SK-N-SH (cell line): ENCODE measurements around the gene DPP4.

ENCODE experiments used
- EP300 ChIP-seq, 2 experiments: IDR thresholded peaks; 2 replicates each; pipeline versions ENCODE4 v1.4.0 to v1.6.1; 2012; ENCODE audit warnings: borderline replicate concordance in 1 of 2, low read depth in 1 of 2, low read length in 1 of 2
- EZH2phosphoT487 ChIP-seq: fragments of 200-600 bp; sonication (generic); IDR thresholded peaks from 2 replicates; pipeline ENCODE4 v1.6.1; 2017; ENCODE audit warnings: low read depth, mixed run types, mild to moderate bottlenecking, antibody characterized with exemption, moderate library complexity, borderline replicate concordance
- GABPA ChIP-seq: IDR thresholded peaks from 2 replicates; pipeline ENCODE4 v1.4.0; 2012; ENCODE audit warnings: low read depth, mild to moderate bottlenecking
- RAD21 ChIP-seq: IDR thresholded peaks from 2 replicates; pipeline ENCODE4 v1.6.1; 2012; ENCODE audit warnings: mild to moderate bottlenecking, low read length
- TF ChIP-seq, protein P1 (sequence below): fragments of 200-600 bp; sonication (generic); IDR thresholded peaks from 2 replicates; pipeline ENCODE4 v1.6.1; 2017; ENCODE audit warnings: antibody characterized with exemption, mild to moderate bottlenecking, moderate library complexity
- TF ChIP-seq, protein P2 (sequence below): IDR thresholded peaks from 2 replicates; pipeline ENCODE4 v1.4.0; 2012; ENCODE audit warnings: low read depth, borderline replicate concordance

DNA sequence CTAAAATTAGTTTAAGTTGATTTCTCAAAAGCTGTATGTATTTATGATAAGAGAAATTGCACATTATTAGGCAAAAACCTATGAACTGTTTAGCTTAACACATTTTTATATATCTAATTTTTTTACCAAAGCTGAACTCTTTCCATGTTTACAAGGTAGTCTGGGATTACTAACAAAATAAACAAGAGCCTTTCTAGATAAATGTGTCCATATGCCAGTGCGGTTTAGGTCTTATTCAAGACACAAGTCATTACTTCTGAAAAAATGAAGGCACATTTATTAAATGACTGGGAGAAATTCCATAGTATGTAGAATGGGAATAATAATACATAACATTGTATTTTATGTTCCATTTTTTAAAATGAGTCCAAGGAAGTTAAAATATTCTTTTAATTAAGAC, 82.0 kb downstream of the DPP4 start:
- TF ChIP-seq, protein P1, sequence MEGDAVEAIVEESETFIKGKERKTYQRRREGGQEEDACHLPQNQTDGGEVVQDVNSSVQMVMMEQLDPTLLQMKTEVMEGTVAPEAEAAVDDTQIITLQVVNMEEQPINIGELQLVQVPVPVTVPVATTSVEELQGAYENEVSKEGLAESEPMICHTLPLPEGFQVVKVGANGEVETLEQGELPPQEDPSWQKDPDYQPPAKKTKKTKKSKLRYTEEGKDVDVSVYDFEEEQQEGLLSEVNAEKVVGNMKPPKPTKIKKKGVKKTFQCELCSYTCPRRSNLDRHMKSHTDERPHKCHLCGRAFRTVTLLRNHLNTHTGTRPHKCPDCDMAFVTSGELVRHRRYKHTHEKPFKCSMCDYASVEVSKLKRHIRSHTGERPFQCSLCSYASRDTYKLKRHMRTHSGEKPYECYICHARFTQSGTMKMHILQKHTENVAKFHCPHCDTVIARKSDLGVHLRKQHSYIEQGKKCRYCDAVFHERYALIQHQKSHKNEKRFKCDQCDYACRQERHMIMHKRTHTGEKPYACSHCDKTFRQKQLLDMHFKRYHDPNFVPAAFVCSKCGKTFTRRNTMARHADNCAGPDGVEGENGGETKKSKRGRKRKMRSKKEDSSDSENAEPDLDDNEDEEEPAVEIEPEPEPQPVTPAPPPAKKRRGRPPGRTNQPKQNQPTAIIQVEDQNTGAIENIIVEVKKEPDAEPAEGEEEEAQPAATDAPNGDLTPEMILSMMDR = no peak
- TF ChIP-seq GABPA (no peak), EP300 (IDR thresholded peaks at IDR 0.05; ENCODE audit: borderline replicate concordance in 1 of 2, low read depth in 1 of 2, low read length in 1 of 2) (no peak), EZH2phosphoT487 (no peak), RAD21 (no peak)
- TF ChIP-seq, protein P2, sequence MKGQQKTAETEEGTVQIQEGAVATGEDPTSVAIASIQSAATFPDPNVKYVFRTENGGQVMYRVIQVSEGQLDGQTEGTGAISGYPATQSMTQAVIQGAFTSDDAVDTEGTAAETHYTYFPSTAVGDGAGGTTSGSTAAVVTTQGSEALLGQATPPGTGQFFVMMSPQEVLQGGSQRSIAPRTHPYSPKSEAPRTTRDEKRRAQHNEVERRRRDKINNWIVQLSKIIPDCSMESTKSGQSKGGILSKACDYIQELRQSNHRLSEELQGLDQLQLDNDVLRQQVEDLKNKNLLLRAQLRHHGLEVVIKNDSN = no peak
